NAMALWA (cell line): Measurements from ENCODE around the gene NTN1.

Source experiments
- DNase-seq: peaks from one replicate; pipeline ENCODE4 v3.0.0-alpha.2; 2015; ENCODE audit warnings: low spot score

Gene NTN1

GRCh38 chr17:9037736-9038135, 16.4 kb downstream of the NTN1 start:
- DNase-seq = no peak

GRCh38 chr17:9038380-9038779, 17.1 kb downstream of the NTN1 start:
- DNase-seq = no peak

GRCh38 chr17:9044772-9045463, 23.6 kb downstream of the NTN1 start:
- DNase-seq = no peak

GRCh38 chr17:9050801-9051401, 29.6 kb downstream of the NTN1 start:
- DNase-seq = no peak

- no peak for DNase-seq
Observed at GRCh38 chr17:9051561-9051960, 30.3 kb downstream of the NTN1 start.

GRCh38 chr17:9052921-9053320, 31.6 kb downstream of the NTN1 start:
- no peak for DNase-seq

- no peak for DNase-seq
Observed at GRCh38 chr17:9053406-9053805, 32.1 kb downstream of the NTN1 start.

- DNase-seq = no peak
Observed at GRCh38 chr17:9054126-9054975, 33.0 kb downstream of the NTN1 start.

- DNase-seq = no peak
Observed at GRCh38 chr17:9055281-9055680, 34.0 kb downstream of the NTN1 start.

GRCh38 chr17:9056566-9056965, 35.3 kb downstream of the NTN1 start:
- DNase-seq = no peak

GRCh38 chr17:9057310-9057709, 36.0 kb downstream of the NTN1 start:
- DNase-seq = no peak

- no peak for DNase-seq
Observed at GRCh38 chr17:9062399-9062902, 41.1 kb downstream of the NTN1 start.

GRCh38 chr17:9064311-9064834, 43.1 kb downstream of the NTN1 start:
- DNase-seq = no peak

- DNase-seq = no peak
Observed at GRCh38 chr17:9071016-9071415, 49.7 kb downstream of the NTN1 start.

GRCh38 chr17:9071811-9072498, 50.6 kb downstream of the NTN1 start:
- no peak for DNase-seq

GRCh38 chr17:9072696-9073339, 51.5 kb downstream of the NTN1 start:
- DNase-seq = no peak

GRCh38 chr17:9074131-9074530, 52.8 kb downstream of the NTN1 start:
- DNase-seq = no peak

GRCh38 chr17:9079461-9080103, 58.3 kb downstream of the NTN1 start:
- no peak for DNase-seq

GRCh38 chr17:9080296-9080914, 59.1 kb downstream of the NTN1 start:
- no peak for DNase-seq

- DNase-seq = no peak
Observed at GRCh38 chr17:9080983-9081382, 59.7 kb downstream of the NTN1 start.

- no peak for DNase-seq
Observed at GRCh38 chr17:9086577-9086976, 65.3 kb downstream of the NTN1 start.
